CD14-positive monocyte (primary cell): ENCODE measurements around the gene NKX2-1. TPM values are rescaled to one million over a fixed set of nuclear protein-coding genes. Genes with fewer than 3 reads are reported as not detected.

ENCODE experiments used
- DNase-seq, 3 donors: peaks; one replicate each; pipeline ENCODE4 v3.0.0-alpha.2; 2011 to 2022
- H2AFZ ChIP-seq: 2 replicates; pipeline ENCODE4 v1.6.0; 2012; ENCODE audit warnings: mild to moderate bottlenecking, low read depth, low read length, inconsistent platforms; ENCODE audit not compliant: insufficient read depth, poor library complexity, severe bottlenecking
- H3K27ac ChIP-seq, 2 donors: 1 replicate in 1 of 2; 2 replicates in 1 of 2; pipeline ENCODE4 v1.5.1; 2012 to 2013; ENCODE audit warnings: low read length in 2 of 2, control low read depth in 1 of 2, inconsistent platforms in 1 of 2, low read depth in 1 of 2, mild to moderate bottlenecking in 1 of 2
- H3K27me3 ChIP-seq, 2 donors: one replicate each; pipeline versions ENCODE4 v1.6.0 to v1.6.1; 2011 to 2013; ENCODE audit warnings: low read length in 2 of 2; ENCODE audit not compliant: control insufficient read depth in 2 of 2, insufficient read depth in 2 of 2
- H3K36me3 ChIP-seq, 2 donors: replicated peaks in 1 of 2; 1 replicate in 1 of 2; 2 replicates in 1 of 2; pipeline versions ENCODE4 v1.5.1 to v1.6.1; 2012 to 2013; ENCODE audit warnings: low read length in 2 of 2, control low read depth in 1 of 2, inconsistent platforms in 1 of 2, mild to moderate bottlenecking in 1 of 2; ENCODE audit not compliant: insufficient read depth in 2 of 2, control insufficient read depth in 1 of 2
- H3K4me1 ChIP-seq, 2 donors: 1 replicate in 1 of 2; 2 replicates in 1 of 2; pipeline versions ENCODE4 v1.5.1 to v1.6.1; 2012 to 2013; ENCODE audit warnings: low read length in 2 of 2, control low read depth in 1 of 2, inconsistent platforms in 1 of 2, mild to moderate bottlenecking in 1 of 2, moderate library complexity in 1 of 2; ENCODE audit not compliant: insufficient read depth in 2 of 2, control insufficient read depth in 1 of 2
- H3K4me2 ChIP-seq: replicated peaks from 2 replicates; pipeline ENCODE3; 2012; ENCODE audit warnings: low read length, moderate library complexity, mild to moderate bottlenecking; ENCODE audit not compliant: poor library complexity, severe bottlenecking; ENCODE audit errors: extremely low read depth
- H3K4me3 ChIP-seq, 3 experiments: fragments of 200-600 bp in 1 of 3; sonication (generic) in 1 of 3; replicated peaks in 1 of 3; 1 replicate in 2 of 3; 2 replicates in 1 of 3; pipeline ENCODE4 v1.5.1; 2011 to 2013; ENCODE audit warnings: low read length in 3 of 3, mild to moderate bottlenecking in 3 of 3, control low read depth in 2 of 3, low read depth in 2 of 3, inconsistent platforms in 1 of 3, moderate library complexity in 1 of 3
- H3K79me2 ChIP-seq: 2 replicates; pipeline ENCODE4 v1.6.0; 2012; ENCODE audit warnings: mild to moderate bottlenecking, control low read depth, inconsistent platforms, low read length, moderate library complexity; ENCODE audit not compliant: insufficient read depth
- H3K9ac ChIP-seq: 2 replicates; pipeline ENCODE4 v1.6.0; 2017; ENCODE audit warnings: low read length, mild to moderate bottlenecking; ENCODE audit not compliant: insufficient read depth, poor library complexity, severe bottlenecking
- H3K9me3 ChIP-seq, 2 donors: replicated peaks in 1 of 2; 1 replicate in 1 of 2; 2 replicates in 1 of 2; pipeline versions ENCODE4 v1.5.1 to v1.6.1; 2012 to 2013; ENCODE audit warnings: low read length in 2 of 2, control low read depth in 1 of 2; ENCODE audit not compliant: control insufficient read depth in 1 of 2, insufficient read depth in 1 of 2
- H4K20me1 ChIP-seq: 2 replicates; pipeline ENCODE4 v1.6.0; 2012; ENCODE audit warnings: mild to moderate bottlenecking, low read length, control low read depth, moderate library complexity; ENCODE audit not compliant: insufficient read depth
- H3K27ac Mint-ChIP-seq, 7 donors: one replicate each; pipeline ENCODE4 v1.8.0; 2020; ENCODE audit warnings: mild to moderate bottlenecking in 7 of 7, mixed read lengths in 7 of 7, moderate library complexity in 6 of 7, inconsistent platforms in 2 of 7
- H3K27me3 Mint-ChIP-seq, 3 donors: one replicate each; pipeline ENCODE4 v1.8.0; 2021 to 2022; ENCODE audit warnings: low read depth in 3 of 3, mild to moderate bottlenecking in 3 of 3, mixed read lengths in 3 of 3, moderate library complexity in 3 of 3, inconsistent platforms in 1 of 3
- H3K36me3 Mint-ChIP-seq, 2 donors: one replicate each; pipeline ENCODE4 v1.8.0; 2020; ENCODE audit warnings: mixed read lengths in 2 of 2, inconsistent platforms in 1 of 2, mild to moderate bottlenecking in 1 of 2
- H3K4me1 Mint-ChIP-seq: one replicate; pipeline ENCODE4 v1.8.0; 2020; ENCODE audit warnings: mild to moderate bottlenecking, mixed read lengths
- H3K4me3 Mint-ChIP-seq, 2 donors: one replicate each; pipeline ENCODE4 v1.8.0; 2020; ENCODE audit warnings: mild to moderate bottlenecking in 2 of 2, mixed read lengths in 2 of 2, moderate library complexity in 1 of 2
- H3K9me3 Mint-ChIP-seq, 7 donors: one replicate each; pipeline ENCODE4 v1.8.0; 2020 to 2022; ENCODE audit warnings: mixed read lengths in 7 of 7, mild to moderate bottlenecking in 6 of 7, moderate library complexity in 6 of 7, inconsistent platforms in 2 of 7
- CTCF ChIP-seq: fragments of 200-600 bp; IDR thresholded peaks from one replicate; pipeline ENCODE4 v1.8.0; 2022; ENCODE audit warnings: antibody characterized with exemption, mild to moderate bottlenecking
- WGBS: methylation state at CpG from one replicate; pipeline ENCODE4 v1.1.5; 2013; ENCODE audit warnings: missing lambda C conversion rate; ENCODE audit not compliant: insufficient coverage; 5-methylcytosine and 5-hydroxymethylcytosine counted together
- intact Hi-C, 2 donors: fragments of 100-400 bp; cut with micrococcal nuclease; formaldehyde crosslinking; loops; one replicate each; pipeline versions ENCODE4 v1.15.0 to v1.15.1; 2023
- polyA plus RNA-seq, 3 donors: library from polyadenylated mRNA; depleted of rRNA in 1 of 3; unstranded in 2 of 3; stranded (reverse) in 1 of 3; fragments of 300-500 nt in 2 of 3; fragments of >200 nt in 1 of 3; fragmentation: Illumina TruSeq in 2 of 3; gene quantifications; 1 replicate in 2 of 3; 2 replicates in 1 of 3; pipeline ENCODE4 v1.2.3, GENCODE V29; 2012 to 2021

Gene NKX2-1
- polyA plus RNA-seq, 3 donors, result not detected

- no peak overlapping the region for H2AFZ ChIP-seq
- H3K9ac ChIP-seq, result no peak overlapping the region
- intact Hi-C loops, result no loop called here
- H3K27ac ChIP-seq, result no peak overlapping the region
- peaks cover 8 to 15% (median 11%) of the 10 kb centered on the region in 3 donors for H3K27me3 Mint-ChIP-seq
- H3K36me3 ChIP-seq, result no peaks in the 10 kb centered on the region
- no peaks in the 10 kb centered on the region for H3K79me2 ChIP-seq
- H3K4me3 ChIP-seq, result no peak overlapping the region
- no peaks in the 10 kb centered on the region for H3K36me3 Mint-ChIP-seq
- no peaks in the 10 kb centered on the region for H4K20me1 ChIP-seq
- H3K4me3 Mint-ChIP-seq, result no peak overlapping the region
- no peak for DNase-seq
- H3K27ac Mint-ChIP-seq, result no peak overlapping the region
- no peak for TF ChIP-seq CTCF
- WGBS, result no CpG with 5 or more reads among the region's 2 CpGs
- H3K27me3 ChIP-seq, result no peaks in the 10 kb centered on the region
- H3K4me1 ChIP-seq, result no peaks in the 10 kb centered on the region
- H3K4me2 ChIP-seq, result no peak overlapping the region
- no peaks in the 10 kb centered on the region for H3K9me3 Mint-ChIP-seq
- H3K9me3 ChIP-seq, result no peaks in the 10 kb centered on the region
- no peaks in the 10 kb centered on the region for H3K4me1 Mint-ChIP-seq
These were observed 34.3 kb downstream of the NKX2-1 start for GRCh38 chr14:36485773-36486172.

- Histone ChIP-seq H4K20me1 (no peaks in the 10 kb centered on the region), H3K4me1 (no peaks in the 10 kb centered on the region), H3K79me2 (no peaks in the 10 kb centered on the region), H3K36me3 (no peaks in the 10 kb centered on the region), H3K9me3 (no peaks in the 10 kb centered on the region), H3K4me2 (no peak overlapping the region), H3K4me3 (no peak overlapping the region), H3K27ac (no peak overlapping the region), H3K9ac (no peak overlapping the region), H3K27me3 (no peaks in the 10 kb centered on the region), H2AFZ (no peak overlapping the region)
- H3K4me1 Mint-ChIP-seq, result no peaks in the 10 kb centered on the region
- no peak overlapping the region for H3K4me3 Mint-ChIP-seq
- intact Hi-C loops, result no loop called here
- H3K36me3 Mint-ChIP-seq, result no peaks in the 10 kb centered on the region
- peaks cover 2 to 10% (median 3%) of the 10 kb centered on the region in 3 donors for H3K27me3 Mint-ChIP-seq
- WGBS, result 85% methylated on average over 4 of the region's 4 CpGs
- no peak for TF ChIP-seq CTCF
- H3K27ac Mint-ChIP-seq, result no peak overlapping the region
- no peak for DNase-seq
- H3K9me3 Mint-ChIP-seq, result no peaks in the 10 kb centered on the region
These were observed 40.7 kb downstream of the NKX2-1 start for GRCh38 chr14:36479344-36479743.
